Activated CD4-positive, alpha-beta T cell treated with anti-CD3 and anti-CD28 coated beads, Interleukin-2, Interleukin-6, amounts not matched to agents 100 ng/mL and 50 ng/mL, durations not matched to agents 16 hours and 8 hours (primary cell): ENCODE results near the gene ABCC8.
A peak's percentile ranks its signal among the peaks of the same experiment; 100 is the strongest.

Experiments
- DNase-seq: peaks from one replicate; pipeline ENCODE4 v3.0.0-alpha.2; 2020

Gene ABCC8

GRCh38 chr11:17401841-17402240 is 74.8 kb downstream of the ABCC8 start:
- no peak for DNase-seq

GRCh38 chr11:17401316-17401715 is 75.3 kb downstream of the ABCC8 start:
- no peak for DNase-seq

- no peak for DNase-seq
Measured at GRCh38 chr11:17400048-17400775, 76.4 kb downstream of the ABCC8 start.

GRCh38 chr11:17399236-17399635 is 77.4 kb downstream of the ABCC8 start:
- DNase-seq: no peak

GRCh38 chr11:17397311-17398002 is 79.2 kb downstream of the ABCC8 start:
- DNase-seq: no peak

- no peak for DNase-seq
Measured at GRCh38 chr11:17396598-17397310, 79.9 kb downstream of the ABCC8 start.

- DNase-seq: no peak
Measured at GRCh38 chr11:17395978-17396377, 80.7 kb downstream of the ABCC8 start.

- DNase-seq: no peak
Measured at GRCh38 chr11:17395554-17395961, 81.1 kb downstream of the ABCC8 start.

GRCh38 chr11:17394743-17395390 is 81.8 kb downstream of the ABCC8 start:
- no peak for DNase-seq

GRCh38 chr11:17393472-17393871 is 83.2 kb downstream of the ABCC8 start:
- no peak for DNase-seq

GRCh38 chr11:17392872-17393271 is 83.8 kb downstream of the ABCC8 start:
- DNase-seq: no peak

GRCh38 chr11:17391493-17392355 is 84.9 kb downstream of the ABCC8 start:
- no peak for DNase-seq

GRCh38 chr11:17389957-17390649 is 86.5 kb downstream of the ABCC8 start:
- DNase-seq: no peak

- peak; percentile 69 for DNase-seq
Measured at GRCh38 chr11:17389211-17389956, 87.3 kb downstream of the ABCC8 start.

GRCh38 chr11:17388609-17389210 is 87.9 kb downstream of the ABCC8 start, which contains the start of gene KCNJ11:
Gene KCNJ11 (minus strand): TSS chr11:17388659. CDS start chr11:17388091, 568 bp downstream.
- DNase-seq: no peak

GRCh38 chr11:17387811-17388210 is 88.8 kb downstream of the ABCC8 start:
- no peak for DNase-seq

- no peak for DNase-seq
Measured at GRCh38 chr11:17387254-17387653, 89.4 kb downstream of the ABCC8 start.

- peak; percentile 56 for DNase-seq
Measured at GRCh38 chr11:17386331-17387084, 90.1 kb downstream of the ABCC8 start.

- no peak for DNase-seq
Measured at GRCh38 chr11:17385926-17386325, 90.7 kb downstream of the ABCC8 start.

GRCh38 chr11:17385492-17385891 is 91.2 kb downstream of the ABCC8 start:
- DNase-seq: no peak
